Activated CD8-positive, alpha-beta memory T cell treated with anti-CD3 and anti-CD28 coated beads for 4 hours (primary cell): ENCODE measurements around the gene INO80D.
"Not testable (repeated sequence)": the region's sequence is repeated elsewhere in the genome, so short reads cannot be mapped to it uniquely, and the experiment has no call there.

Experiments
- DNase-seq, 2 donors: peaks; one replicate each; pipeline ENCODE4 v3.0.0-alpha.2; 2020; ENCODE audit warnings: low read depth in 2 of 2

The INO80D gene

DNA sequence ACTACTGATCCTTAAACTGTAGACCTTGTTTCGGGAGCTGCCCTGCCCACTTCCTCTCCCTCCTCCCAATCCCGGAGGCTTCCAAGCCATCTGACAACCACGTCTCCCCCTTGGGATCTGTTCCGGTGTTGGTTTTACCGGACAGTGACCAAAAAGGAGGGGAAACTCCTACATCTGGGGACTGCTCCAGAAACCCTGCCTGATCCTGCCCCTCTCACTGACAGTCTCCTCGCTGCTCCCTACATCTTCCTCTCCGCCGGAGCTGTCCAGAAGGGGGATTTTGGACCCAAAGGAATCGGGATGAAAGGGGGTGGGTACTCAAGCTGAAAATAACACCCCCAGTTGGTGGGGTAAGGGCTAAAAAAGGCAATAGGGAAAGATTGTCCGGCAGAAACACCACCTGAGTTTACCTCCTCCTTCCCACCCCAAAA lies 1.5 kb downstream of the INO80D start:
- no peak for DNase-seq

GRCh38 chr2:206083602-206084438 lies 2.2 kb downstream of the INO80D start:
- DNase-seq, result no peak

DNA sequence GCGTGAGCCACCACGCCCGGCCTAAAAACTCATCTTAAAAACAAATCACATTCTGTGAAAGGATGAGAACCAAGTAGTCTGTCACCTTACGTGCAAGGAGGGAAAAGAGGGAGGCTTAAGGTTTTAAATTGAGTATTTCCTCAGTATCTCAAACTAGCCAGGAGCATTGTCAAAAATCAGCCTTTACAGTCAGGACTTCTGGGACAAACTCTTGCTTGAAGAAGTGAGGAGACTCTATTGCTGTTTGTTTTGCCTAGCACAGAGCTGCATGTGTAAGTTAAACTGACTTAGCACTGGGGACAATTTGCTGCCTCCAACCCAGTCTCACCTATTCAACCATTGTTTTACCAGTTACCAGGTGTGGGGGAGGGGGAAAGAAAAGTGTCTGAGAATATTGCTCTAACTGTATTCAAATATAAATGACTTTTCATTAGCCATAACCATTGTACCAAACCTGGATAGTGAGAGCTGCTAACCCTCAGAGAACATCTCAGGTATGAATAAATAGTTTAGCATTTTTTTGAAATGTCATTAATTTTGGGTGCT lies 3.6 kb downstream of the INO80D start:
- no peak for DNase-seq

DNA sequence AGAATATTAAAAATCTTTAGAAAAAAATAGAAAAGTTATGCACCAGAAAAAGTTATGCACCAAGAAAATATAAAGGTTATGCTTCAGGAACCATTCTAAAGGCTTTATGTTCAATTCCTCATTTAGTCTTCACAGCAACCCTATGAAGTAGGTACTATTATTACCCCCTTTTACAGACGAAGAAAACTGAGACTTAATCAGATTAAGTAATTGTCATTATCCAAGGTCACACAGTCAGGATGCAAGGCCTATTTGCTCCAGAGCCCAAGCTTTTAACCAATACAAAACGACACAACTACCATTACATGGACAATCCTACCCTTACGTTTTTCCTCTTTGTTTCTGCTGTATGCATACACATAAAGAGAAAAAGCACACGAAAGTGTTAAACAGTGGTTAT lies 5.0 kb downstream of the INO80D start:
- no peak for DNase-seq

DNA sequence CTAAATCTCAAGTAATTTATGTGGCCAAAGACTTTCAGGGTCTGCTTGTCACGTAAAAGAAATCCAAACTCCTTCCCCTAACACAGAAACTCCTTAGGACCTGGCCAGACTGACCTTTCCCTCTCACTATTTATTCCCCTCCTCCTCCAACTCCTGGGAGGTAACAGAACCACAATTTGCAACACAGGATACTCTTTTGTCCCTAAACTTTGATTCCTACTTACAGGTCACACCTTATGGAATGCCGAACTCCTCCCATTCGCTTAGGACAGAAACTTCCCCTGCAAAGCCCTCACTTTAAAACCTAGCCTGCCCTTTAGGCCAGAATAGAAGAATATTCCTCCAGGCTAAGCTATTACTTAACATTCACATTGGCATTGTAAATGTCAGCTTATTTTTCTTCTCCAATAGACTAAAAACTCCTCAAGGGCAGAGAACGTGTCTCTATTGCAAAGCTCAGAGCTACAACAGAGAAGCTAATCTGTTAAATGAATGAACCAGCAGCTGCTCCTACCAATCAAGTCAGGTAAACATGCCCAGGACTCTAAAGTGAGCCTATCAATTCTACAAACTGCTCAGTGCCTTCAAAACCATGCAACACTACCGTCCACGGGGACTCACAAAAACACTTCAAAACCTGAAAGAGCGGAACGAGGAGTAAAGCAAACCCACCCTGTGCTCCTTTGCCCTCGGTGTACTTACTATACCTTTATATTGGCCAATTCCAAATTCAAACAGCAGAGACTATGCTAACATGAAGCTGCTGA lies 6.1 kb downstream of the INO80D start:
- DNase-seq, result no peak

DNA sequence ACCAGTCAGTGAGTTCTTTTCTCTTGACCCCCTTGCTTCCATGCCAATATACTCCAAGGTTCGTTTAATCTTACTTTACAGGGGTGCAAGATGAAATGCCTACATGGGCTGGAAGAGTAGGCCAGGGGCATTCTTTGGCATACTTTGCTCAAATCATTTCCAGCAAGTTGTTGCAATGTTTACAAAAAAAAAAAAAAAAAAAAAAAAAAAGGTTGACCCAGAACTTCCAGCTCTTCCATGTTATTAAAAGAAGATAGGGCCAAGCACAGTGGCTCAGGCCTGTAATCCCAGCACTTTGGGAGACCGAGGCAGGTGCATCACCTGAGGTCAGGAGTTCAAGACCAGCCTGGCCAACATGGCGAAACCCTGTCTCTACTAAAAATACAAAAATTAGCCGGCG lies 8.1 kb downstream of the INO80D start:
- DNase-seq, result not testable (repeated sequence)

DNA sequence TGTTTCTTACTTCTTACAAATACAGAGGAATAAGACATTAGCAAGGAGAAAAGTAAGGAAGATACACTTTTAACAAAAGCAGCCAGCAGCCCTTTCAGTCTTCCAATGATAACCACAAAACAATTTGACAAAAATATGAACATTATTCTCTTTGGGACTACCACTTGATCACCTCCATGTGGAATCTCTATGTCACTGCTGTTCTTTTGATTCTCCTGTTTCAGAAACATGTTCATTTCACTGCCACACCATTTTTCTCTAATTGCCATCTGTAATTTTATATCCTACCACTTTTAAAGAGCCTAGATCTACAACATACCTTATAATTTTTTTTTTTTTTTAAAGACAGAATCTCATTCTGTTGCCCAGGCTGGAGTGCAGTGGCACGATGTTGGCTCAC lies 10.9 kb downstream of the INO80D start:
- no peak for DNase-seq

DNA sequence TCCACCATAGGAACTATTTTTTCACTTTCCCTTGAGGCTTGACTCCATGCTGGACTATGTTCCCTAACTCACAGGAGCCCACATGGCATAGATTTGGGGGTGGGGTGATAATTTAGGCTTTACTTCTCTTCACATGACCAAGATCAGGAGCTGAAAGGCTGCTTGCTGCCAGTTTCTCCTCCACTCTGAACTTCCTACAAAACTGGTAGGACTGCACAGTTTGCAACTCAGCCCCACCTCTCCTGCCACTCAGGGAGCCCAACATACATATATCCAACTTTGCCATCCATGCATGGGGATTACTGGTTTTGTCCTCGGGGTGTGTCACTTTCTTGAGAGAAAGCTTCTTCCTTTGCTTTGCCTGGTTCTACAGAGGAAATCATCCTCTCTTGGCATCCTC lies 14.2 kb downstream of the INO80D start:
- no peak for DNase-seq

DNA sequence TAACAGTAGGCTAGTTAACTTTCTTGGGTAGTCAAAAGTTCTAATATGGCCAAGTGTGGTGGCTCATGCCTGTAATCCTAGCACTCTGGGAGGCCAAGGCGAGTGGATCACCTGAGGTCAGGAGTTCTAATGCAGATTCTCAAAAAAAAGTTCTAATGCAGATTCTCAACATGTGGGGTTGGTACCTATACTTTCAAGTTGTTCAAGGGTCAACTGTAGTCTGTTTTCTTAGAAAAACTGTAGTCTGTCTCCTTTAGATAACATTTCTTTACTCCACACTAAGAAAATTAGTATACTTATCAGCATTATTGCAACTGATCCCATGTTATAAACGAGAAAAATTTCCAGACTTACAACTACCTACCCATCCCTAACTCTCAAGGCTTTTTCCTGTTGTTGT lies 16.6 kb downstream of the INO80D start:
- no peak for DNase-seq

DNA sequence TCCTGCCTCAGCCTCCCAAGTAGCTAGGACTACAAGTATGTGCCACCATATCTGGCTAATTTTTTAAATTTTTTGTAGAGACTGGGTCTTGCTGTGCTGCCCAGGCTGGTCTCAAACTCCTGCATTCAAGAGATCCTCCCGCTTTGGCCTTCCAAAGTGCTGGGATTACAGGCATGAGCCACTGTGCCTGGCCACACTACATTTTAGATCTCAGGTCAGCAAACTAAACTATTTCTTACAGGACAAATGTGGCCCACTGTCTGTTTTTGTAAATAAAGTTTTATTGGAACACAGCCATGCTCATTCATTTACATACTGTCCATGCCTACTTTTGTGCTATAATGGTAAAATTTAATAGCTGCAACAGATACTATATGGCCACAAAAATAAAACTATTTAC lies 17.8 kb downstream of the INO80D start:
- DNase-seq, result no peak

GRCh38 chr2:206064077-206064476 lies 21.9 kb downstream of the INO80D start:
- no peak for DNase-seq

DNA sequence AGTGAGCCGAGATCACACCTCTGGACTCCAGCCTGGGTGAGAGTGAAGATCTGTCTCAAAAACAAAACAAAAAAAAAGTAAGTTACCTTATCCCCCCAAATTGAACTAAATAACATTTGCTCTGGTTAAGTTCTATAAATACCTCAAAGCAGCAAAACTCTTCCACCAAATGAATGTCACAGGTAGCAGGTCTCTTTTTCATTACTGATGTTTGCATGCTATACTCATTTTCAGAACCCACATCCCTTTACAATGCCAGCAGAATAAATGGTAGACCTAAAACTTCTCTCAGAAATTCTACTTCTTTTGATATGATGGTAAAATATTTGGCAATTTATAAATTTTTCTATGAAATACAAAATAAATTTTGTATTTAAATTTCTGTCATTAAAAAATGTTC lies 22.3 kb downstream of the INO80D start:
- DNase-seq, result no peak

GRCh38 chr2:206062724-206063123 lies 23.2 kb downstream of the INO80D start:
- DNase-seq, result no peak

DNA sequence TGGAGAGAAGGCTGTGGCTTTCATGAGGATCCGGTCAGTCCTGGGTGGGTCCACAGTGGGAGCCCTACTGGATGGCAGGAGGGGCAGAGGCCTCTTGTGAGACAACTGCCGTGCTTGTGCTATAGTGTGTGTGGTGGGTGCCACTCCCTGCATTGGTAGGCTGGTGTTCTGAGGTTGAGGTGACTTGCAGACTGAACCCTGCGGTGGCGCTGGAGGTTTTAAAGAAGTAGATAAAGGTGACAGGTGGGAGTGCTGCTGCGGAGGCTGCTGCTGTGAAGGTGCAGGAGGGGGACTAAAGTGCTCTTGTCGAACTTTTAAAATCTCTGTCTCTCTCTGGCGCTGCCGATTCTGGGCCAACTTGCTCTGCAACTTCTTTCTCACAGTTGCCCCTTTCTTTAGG lies 29.7 kb downstream of the INO80D start:
- DNase-seq, result no peak

GRCh38 chr2:206054952-206055351 lies 31.0 kb downstream of the INO80D start:
- no peak for DNase-seq

- no peak for DNase-seq
These were observed 34.1 kb downstream of the INO80D start for GRCh38 chr2:206051912-206052311.

GRCh38 chr2:206049392-206049791 lies 36.6 kb downstream of the INO80D start:
- DNase-seq, result no peak

DNA sequence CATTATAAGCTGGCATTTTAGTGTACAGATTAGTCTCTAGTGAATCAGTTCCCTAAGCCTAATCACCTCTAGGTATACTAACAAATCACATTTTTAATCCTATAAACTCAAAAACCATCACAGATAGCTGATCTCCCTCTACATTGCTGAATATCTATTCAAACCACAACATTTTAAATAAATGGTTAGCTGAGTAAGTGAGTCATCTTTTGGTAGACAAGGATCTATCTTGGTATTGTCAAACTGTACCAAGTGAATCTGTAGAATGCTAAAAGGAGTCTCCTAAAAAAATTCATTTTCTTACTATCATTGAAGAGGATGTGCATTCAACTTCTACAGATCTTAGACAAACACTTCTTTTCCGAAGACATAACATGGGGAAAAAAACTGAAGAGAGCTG lies 40.7 kb downstream of the INO80D start:
- no peak for DNase-seq

DNA sequence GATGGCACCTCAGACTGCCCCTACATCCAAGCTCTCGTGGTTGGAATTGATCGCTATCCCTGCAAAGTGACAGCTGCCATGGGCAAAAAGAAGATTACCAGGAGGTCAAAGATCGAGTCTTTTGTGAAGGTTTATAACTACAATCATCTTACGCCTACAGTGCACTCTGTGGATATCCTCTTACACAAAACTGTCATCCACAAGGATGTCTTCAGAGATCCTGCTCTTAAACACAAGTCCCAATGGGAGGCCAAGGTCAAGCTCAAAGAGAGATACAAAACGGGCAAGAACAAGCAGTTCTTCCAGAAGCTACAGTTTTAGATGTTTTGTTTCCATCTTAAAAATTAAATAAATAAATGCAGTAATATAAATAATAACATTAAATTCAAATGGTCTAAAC lies 45.4 kb downstream of the INO80D start:
- no peak for DNase-seq

DNA sequence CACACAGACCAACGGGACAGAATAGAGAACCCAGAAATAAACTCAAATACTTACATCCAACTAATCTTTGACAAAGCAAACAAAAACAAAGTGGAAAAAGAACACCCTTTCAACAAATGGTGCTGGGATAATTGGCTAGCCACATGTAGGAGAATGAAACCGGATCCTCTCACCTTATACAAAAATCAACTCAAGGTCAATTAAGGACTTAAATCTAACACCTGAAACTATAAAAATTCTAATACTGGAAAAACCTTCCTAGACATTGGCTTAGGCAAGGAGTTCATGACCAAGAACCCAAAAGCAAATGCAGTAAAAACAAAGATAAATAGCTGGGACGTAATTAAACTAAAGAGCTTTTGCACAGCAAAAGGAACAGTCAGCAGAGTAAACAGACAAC lies 50.6 kb downstream of the INO80D start:
- DNase-seq, result not testable (repeated sequence)

GRCh38 chr2:206033452-206033851 lies 52.5 kb downstream of the INO80D start:
- not testable (repeated sequence) for DNase-seq

DNA sequence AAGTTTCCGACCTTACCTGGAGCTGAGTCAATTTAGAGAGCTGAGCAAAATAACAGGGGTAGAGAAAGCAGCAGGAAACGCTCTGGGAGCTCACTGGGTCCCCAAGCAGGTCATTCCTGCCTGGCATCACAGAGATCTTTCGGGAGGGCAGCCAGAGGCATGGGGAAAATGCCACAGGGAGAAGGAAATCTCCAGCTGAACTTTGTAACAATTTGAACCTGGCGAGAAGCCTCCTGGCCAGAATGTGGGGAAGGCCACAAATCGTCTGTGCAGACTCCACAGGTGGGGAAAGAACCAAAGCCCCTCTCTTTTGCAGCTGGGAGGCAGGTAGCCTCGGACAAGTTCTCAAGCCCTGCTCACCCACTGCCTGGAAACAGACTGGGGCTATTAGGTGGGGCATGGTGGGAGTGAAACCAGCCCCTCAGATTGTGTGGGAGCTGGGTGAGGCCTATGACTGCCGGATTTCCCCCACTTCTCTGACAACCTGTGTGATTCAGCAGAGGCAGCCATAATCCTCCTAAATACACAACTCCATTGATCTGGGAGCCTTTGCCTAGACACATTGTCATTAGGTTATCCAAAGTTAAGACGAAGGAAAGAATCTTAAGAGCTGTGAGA lies 53.9 kb downstream of the INO80D start:
- DNase-seq, result no peak
